Stimulated activated CD4-positive, alpha-beta T cell treated with anti-CD3 and anti-CD28 coated beads, Interleukin-2, amount 100 ng/mL, for 4 hours (primary cell): ENCODE data around the gene EHBP1.

Experiments used
- DNase-seq: peaks from one replicate; pipeline ENCODE4 v3.0.0-alpha.2; 2020; ENCODE audit warnings: low read depth

Gene EHBP1

GRCh38 chr2:62785216-62785615, 79.7 kb downstream of the EHBP1 start:
- DNase-seq, result no peak

- no peak for DNase-seq
These were observed 80.5 kb downstream of the EHBP1 start for GRCh38 chr2:62785810-62786597.

GRCh38 chr2:62787386-62787785, 81.9 kb downstream of the EHBP1 start:
- DNase-seq, result no peak

GRCh38 chr2:62789518-62789917, 84.0 kb downstream of the EHBP1 start:
- DNase-seq, result no peak

GRCh38 chr2:62789918-62790317, 84.4 kb downstream of the EHBP1 start:
- DNase-seq, result no peak

- DNase-seq, result no peak
These were observed 86.9 kb downstream of the EHBP1 start for GRCh38 chr2:62792408-62792807.

GRCh38 chr2:62793213-62793612, 87.7 kb downstream of the EHBP1 start:
- DNase-seq, result no peak

GRCh38 chr2:62794791-62795190, 89.3 kb downstream of the EHBP1 start:
- no peak for DNase-seq

GRCh38 chr2:62795341-62795740, 89.8 kb downstream of the EHBP1 start:
- no peak for DNase-seq

- DNase-seq, result no peak
These were observed 91.6 kb downstream of the EHBP1 start for GRCh38 chr2:62797107-62797506.

- DNase-seq, result no peak
These were observed 95.1 kb downstream of the EHBP1 start for GRCh38 chr2:62800618-62801017.

GRCh38 chr2:62801110-62801509, 95.6 kb downstream of the EHBP1 start:
- DNase-seq, result no peak

- DNase-seq, result no peak
These were observed 96.5 kb downstream of the EHBP1 start for GRCh38 chr2:62801814-62802523.

GRCh38 chr2:62803961-62804360, 98.4 kb downstream of the EHBP1 start:
- DNase-seq, result no peak

- no peak for DNase-seq
These were observed 100.7 kb downstream of the EHBP1 start for GRCh38 chr2:62806231-62806630.

- DNase-seq, result no peak
These were observed 103.0 kb downstream of the EHBP1 start for GRCh38 chr2:62808554-62808953.

GRCh38 chr2:62811086-62811485, 105.6 kb downstream of the EHBP1 start:
- DNase-seq, result no peak

- DNase-seq, result no peak
These were observed 106.5 kb downstream of the EHBP1 start for GRCh38 chr2:62811972-62812371.

GRCh38 chr2:62812921-62813825, 107.7 kb downstream of the EHBP1 start:
- DNase-seq, result no peak

GRCh38 chr2:62814123-62814522, 108.6 kb downstream of the EHBP1 start:
- no peak for DNase-seq

- no peak for DNase-seq
These were observed 111.8 kb downstream of the EHBP1 start for GRCh38 chr2:62817348-62817747.

GRCh38 chr2:62817995-62818713, 112.6 kb downstream of the EHBP1 start:
- no peak for DNase-seq
